ENCODE measurements around the gene GTPBP4.

Gene GTPBP4

GRCh38 chr10:955127-955819 lies 33.0 kb upstream of the GTPBP4 start:
- H3K27ac ChIP-seq = no peak overlapping the region
- DNase-seq = peak; percentile 15
- TF ChIP-seq CTCF (IDR thresholded peaks at IDR 0.05; ENCODE audit: low read depth, low read length) = no peak
- H3K4me3 ChIP-seq (ENCODE audit: low read depth, low read length) = no peak overlapping the region
- H3K36me3 ChIP-seq = no peaks in the 10 kb centered on the region
- no peaks in the 10 kb centered on the region for H3K27me3 ChIP-seq (ENCODE audit: insufficient read depth, low read depth, severe bottlenecking)
- H3K9me3 ChIP-seq (ENCODE audit: severe bottlenecking) = no peaks in the 10 kb centered on the region

GRCh38 chr10:955820-956217 lies 32.4 kb upstream of the GTPBP4 start:
- Histone ChIP-seq H3K27me3 (ENCODE audit: insufficient read depth, low read depth, severe bottlenecking) (no peaks in the 10 kb centered on the region), H3K4me3 (ENCODE audit: low read depth, low read length) (no peak overlapping the region), H3K27ac (no peak overlapping the region), H3K36me3 (no peaks in the 10 kb centered on the region), H3K9me3 (ENCODE audit: severe bottlenecking) (no peaks in the 10 kb centered on the region)
- peak; percentile 16 for DNase-seq
- 0 out of 2 replicates have a peak, but pooled peaks have one; percentile 8 for TF ChIP-seq CTCF (IDR thresholded peaks at IDR 0.05; ENCODE audit: low read depth, low read length)

GRCh38 chr10:958106-958505 lies 30.1 kb upstream of the GTPBP4 start:
- H3K27ac ChIP-seq = no peak overlapping the region
- DNase-seq = no peak
- TF ChIP-seq CTCF (IDR thresholded peaks at IDR 0.05; ENCODE audit: low read depth, low read length) = no peak

GRCh38 chr10:958856-959255 lies 29.4 kb upstream of the GTPBP4 start:
- no peak overlapping the region for H3K4me3 ChIP-seq (ENCODE audit: low read depth, low read length)
- H3K27me3 ChIP-seq (ENCODE audit: insufficient read depth, low read depth, severe bottlenecking) = no peaks in the 10 kb centered on the region
- TF ChIP-seq CTCF (IDR thresholded peaks at IDR 0.05; ENCODE audit: low read depth, low read length) = no peak
- H3K9me3 ChIP-seq (ENCODE audit: severe bottlenecking) = no peaks in the 10 kb centered on the region
- H3K27ac ChIP-seq = no peak overlapping the region
- H3K36me3 ChIP-seq = no peaks in the 10 kb centered on the region
- DNase-seq = no peak

More at GRCh38 chr10:958106-958505, 30.1 kb upstream of the GTPBP4 start:
- no peaks in the 10 kb centered on the region for H3K36me3 ChIP-seq
- no peaks in the 10 kb centered on the region for H3K9me3 ChIP-seq (ENCODE audit: severe bottlenecking)
- no peak overlapping the region for H3K4me3 ChIP-seq (ENCODE audit: low read depth, low read length)
- H3K27me3 ChIP-seq (ENCODE audit: insufficient read depth, low read depth, severe bottlenecking) = no peaks in the 10 kb centered on the region

GRCh38 chr10:962342-962741 lies 25.9 kb upstream of the GTPBP4 start:
- H3K4me3 ChIP-seq (ENCODE audit: low read depth, low read length) = no peak overlapping the region
- no peak for DNase-seq
- no peaks in the 10 kb centered on the region for H3K9me3 ChIP-seq (ENCODE audit: severe bottlenecking)
- no peak for TF ChIP-seq CTCF (IDR thresholded peaks at IDR 0.05; ENCODE audit: low read depth, low read length)
- H3K27me3 ChIP-seq (ENCODE audit: insufficient read depth, low read depth, severe bottlenecking) = no peaks in the 10 kb centered on the region
- no peak overlapping the region for H3K27ac ChIP-seq
- H3K36me3 ChIP-seq = no peaks in the 10 kb centered on the region

GRCh38 chr10:963186-963585 lies 25.0 kb upstream of the GTPBP4 start:
- H3K9me3 ChIP-seq (ENCODE audit: severe bottlenecking) = no peaks in the 10 kb centered on the region
- H3K4me3 ChIP-seq (ENCODE audit: low read depth, low read length) = no peak overlapping the region
- H3K36me3 ChIP-seq = no peaks in the 10 kb centered on the region
- DNase-seq = no peak
- TF ChIP-seq CTCF (IDR thresholded peaks at IDR 0.05; ENCODE audit: low read depth, low read length) = no peak
- H3K27ac ChIP-seq = no peak overlapping the region
- no peaks in the 10 kb centered on the region for H3K27me3 ChIP-seq (ENCODE audit: insufficient read depth, low read depth, severe bottlenecking)

All from WERI-Rb-1 (cell line).